Loucy (cell line): ENCODE measurements around the gene FGD6.

Experiments
- H2AFZ ChIP-seq: fragments of 200-600 bp; sonication (generic); 2 replicates; pipeline ENCODE4 v1.6.0; 2016; ENCODE audit warnings: antibody characterized with exemption, mild to moderate bottlenecking, low read length, moderate library complexity
- H3F3A ChIP-seq: fragments of 200-600 bp; 2 replicates; pipeline ENCODE4 v1.6.0; 2016; ENCODE audit warnings: antibody characterized with exemption, low read depth, mild to moderate bottlenecking
- H3K27me3 ChIP-seq: fragments of 200-600 bp; sonication (generic); 2 replicates; pipeline ENCODE4 v1.6.1; 2014; ENCODE audit warnings: low read length, mild to moderate bottlenecking; ENCODE audit not compliant: insufficient read depth, poor library complexity, severe bottlenecking
- H3K36me3 ChIP-seq: fragments of 200-600 bp; sonication (generic); 2 replicates; pipeline ENCODE4 v1.6.1; 2016; ENCODE audit warnings: low read length; ENCODE audit not compliant: insufficient read depth
- H3K4me1 ChIP-seq: fragments of 200-600 bp; sonication (generic); 2 replicates; pipeline ENCODE4 v1.5.1; 2014; ENCODE audit warnings: low read length, mild to moderate bottlenecking; ENCODE audit not compliant: insufficient read depth, poor library complexity, severe bottlenecking
- H3K4me2 ChIP-seq: fragments of 200-600 bp; sonication (generic); 2 replicates; pipeline ENCODE4 v1.6.0; 2014; ENCODE audit warnings: antibody characterized with exemption, low read length, low read depth, mild to moderate bottlenecking; ENCODE audit not compliant: poor library complexity, severe bottlenecking
- H3K4me3 ChIP-seq: fragments of 200-600 bp; sonication (generic); 2 replicates; pipeline ENCODE4 v1.5.1; 2014; ENCODE audit warnings: low read length, mild to moderate bottlenecking, mixed read lengths; ENCODE audit not compliant: poor library complexity, severe bottlenecking
- H3K79me2 ChIP-seq: fragments of 200-600 bp; sonication (generic); 2 replicates; pipeline ENCODE4 v1.6.1; 2014; ENCODE audit warnings: low read length; ENCODE audit not compliant: insufficient read depth
- H3K9ac ChIP-seq: fragments of 200-600 bp; sonication (generic); 2 replicates; pipeline ENCODE4 v1.6.0; 2014; ENCODE audit warnings: mild to moderate bottlenecking, low read depth, low read length, moderate library complexity; ENCODE audit not compliant: poor library complexity, severe bottlenecking
- H3K9me2 ChIP-seq: fragments of 200-600 bp; sonication (generic); replicated peaks from 2 replicates; pipeline ENCODE4 v1.6.1; 2016; ENCODE audit warnings: low read depth, low read length, mixed read lengths
- H3K9me3 ChIP-seq: fragments of 200-600 bp; sonication (generic); 2 replicates; pipeline ENCODE4 v1.6.1; 2014; ENCODE audit warnings: mild to moderate bottlenecking, antibody characterized with exemption, low read length, low read depth; ENCODE audit not compliant: insufficient read depth
- H4K20me1 ChIP-seq: fragments of 200-600 bp; sonication (generic); 2 replicates; pipeline ENCODE4 v1.6.0; 2014; ENCODE audit warnings: antibody characterized with exemption, low read length, mild to moderate bottlenecking; ENCODE audit not compliant: insufficient read depth, poor library complexity, severe bottlenecking
- CTCF ChIP-seq: fragments of 200-600 bp; sonication (generic); conservative IDR thresholded peaks from 2 replicates; pipeline ENCODE4 v1.5.1; 2014; ENCODE audit warnings: mild to moderate bottlenecking, antibody characterized with exemption, low read length
- EZH2phosphoT487 ChIP-seq: fragments of 200-600 bp; IDR thresholded peaks from 2 replicates; pipeline ENCODE4 v1.6.1; 2018; ENCODE audit warnings: antibody characterized with exemption, mild to moderate bottlenecking, moderate library complexity, borderline replicate concordance

The FGD6 gene

DNA sequence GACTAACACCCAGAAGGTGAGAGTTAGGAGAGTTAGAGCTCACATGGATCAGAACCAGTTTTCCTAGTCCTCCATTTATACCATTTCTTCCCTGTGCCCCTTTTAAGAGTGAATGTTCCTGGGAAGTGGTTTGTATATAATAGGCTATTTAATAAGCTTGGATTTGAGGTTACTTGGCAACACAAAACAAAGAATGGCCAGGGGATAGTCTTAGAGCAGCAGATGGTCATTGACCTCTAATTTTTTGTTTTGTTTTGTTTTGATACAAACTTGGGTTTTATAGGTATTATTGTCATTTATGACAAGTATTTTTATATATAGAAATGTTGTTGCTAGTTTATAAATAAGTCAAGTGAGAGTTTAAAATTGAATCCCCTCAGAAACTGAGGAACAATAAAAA is 36.1 kb upstream of the FGD6 start:
- H3K36me3 ChIP-seq: peaks cover 67% of the 10 kb centered on the region
- peaks cover 21% of the 10 kb centered on the region for H4K20me1 ChIP-seq
- H3K9me2 ChIP-seq: no peaks in the 10 kb centered on the region
- H3K9me3 ChIP-seq: no peaks in the 10 kb centered on the region
- no peaks in the 10 kb centered on the region for H3F3A ChIP-seq
- peaks cover 38% of the 10 kb centered on the region for H3K79me2 ChIP-seq
- TF ChIP-seq CTCF (no peak), EZH2phosphoT487 (no peak)
- no peak overlapping the region for H3K4me3 ChIP-seq
- no peaks in the 10 kb centered on the region for H3K27me3 ChIP-seq
- no peak overlapping the region for H3K9ac ChIP-seq
- no peaks in the 10 kb centered on the region for H3K4me1 ChIP-seq
- H3K4me2 ChIP-seq: no peak overlapping the region
- H2AFZ ChIP-seq: no peak overlapping the region

DNA sequence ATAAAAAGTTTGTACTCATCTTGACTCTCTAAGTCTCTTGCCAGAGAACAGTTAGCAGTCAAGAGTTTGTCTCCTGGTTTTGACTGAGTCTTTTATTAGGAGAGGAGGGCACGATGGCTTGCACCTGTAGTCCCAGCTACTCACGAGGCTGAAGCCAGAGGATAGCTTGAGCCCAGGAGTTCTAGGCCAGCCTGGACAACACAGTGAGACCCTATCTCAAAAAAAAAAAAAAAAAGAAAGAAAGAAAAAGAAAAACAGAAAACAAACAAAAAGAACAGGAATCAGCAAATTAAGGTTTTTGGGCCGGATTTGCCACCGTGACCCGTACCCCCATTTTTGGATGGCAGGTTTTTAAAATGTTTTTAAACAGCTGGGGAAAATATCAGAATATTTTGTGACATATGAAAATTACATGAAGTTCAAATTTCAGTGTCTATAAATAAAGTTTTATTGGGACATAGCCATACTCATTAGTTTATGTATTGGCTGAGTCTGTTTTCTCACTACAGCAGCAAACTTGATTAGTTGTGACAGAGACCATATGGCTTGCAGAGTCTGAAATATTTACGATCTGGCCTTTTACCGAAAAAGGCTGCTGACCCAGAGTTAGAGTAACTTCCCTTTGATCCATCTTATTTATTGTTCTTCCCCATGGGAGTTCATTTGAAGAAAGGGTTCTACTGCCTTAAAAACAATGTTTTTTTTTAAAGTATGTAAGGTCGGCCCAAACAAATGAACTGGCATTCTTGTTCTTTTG is 31.5 kb upstream of the FGD6 start:
- H2AFZ ChIP-seq: no peak overlapping the region
- H4K20me1 ChIP-seq: peaks cover 58% of the 10 kb centered on the region
- H3K36me3 ChIP-seq: peaks cover 28% of the 10 kb centered on the region; the same call in 1 of the 2 replicates
- H3K79me2 ChIP-seq: peaks cover 74% of the 10 kb centered on the region
- H3K4me1 ChIP-seq: peaks cover 12% of the 10 kb centered on the region
- H3K4me2 ChIP-seq: no peak overlapping the region
- no peaks in the 10 kb centered on the region; the same call in 1 of the 2 replicates for H3F3A ChIP-seq
- H3K27me3 ChIP-seq: no peaks in the 10 kb centered on the region
- TF ChIP-seq CTCF: no peak
- TF ChIP-seq EZH2phosphoT487: no peak
- no peak overlapping the region for H3K4me3 ChIP-seq
- H3K9ac ChIP-seq: no peak overlapping the region
- H3K9me2 ChIP-seq: no peaks in the 10 kb centered on the region
- H3K9me3 ChIP-seq: no peaks in the 10 kb centered on the region

DNA sequence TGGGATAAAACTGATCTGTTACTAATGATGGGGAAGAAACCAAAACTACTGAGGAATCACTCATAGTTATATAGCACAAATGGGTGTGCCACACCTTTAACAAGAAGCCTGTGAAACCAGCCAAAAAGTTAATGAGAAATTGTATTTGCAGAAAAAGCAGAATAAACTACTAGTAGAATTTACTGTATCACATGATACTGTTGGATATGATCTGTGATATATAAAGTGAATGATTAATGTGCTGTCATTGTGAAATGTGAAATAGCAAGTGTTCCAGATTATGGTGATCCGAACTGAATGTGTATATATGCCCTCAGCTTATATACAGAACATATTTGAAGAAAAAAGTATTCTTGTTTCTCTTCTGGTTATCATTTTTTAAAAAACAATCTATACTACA is 30.8 kb upstream of the FGD6 start:
- no peaks in the 10 kb centered on the region for H3K9me3 ChIP-seq
- H3K79me2 ChIP-seq: peaks cover 81% of the 10 kb centered on the region

More for the DNA sequence above, 30.8 kb upstream of the FGD6 start:
- Histone ChIP-seq H3K27me3 (no peaks in the 10 kb centered on the region), H3K4me3 (no peak overlapping the region), H2AFZ (no peak overlapping the region), H3K36me3 (peaks cover 27% of the 10 kb centered on the region; the same call in 1 of the 2 replicates), H3K4me1 (peaks cover 12% of the 10 kb centered on the region), H3K4me2 (no peak overlapping the region), H3F3A (no peaks in the 10 kb centered on the region; the same call in 1 of the 2 replicates), H3K9ac (no peak overlapping the region), H4K20me1 (peaks cover 56% of the 10 kb centered on the region), H3K9me2 (no peaks in the 10 kb centered on the region)
- no peak for TF ChIP-seq CTCF
- TF ChIP-seq EZH2phosphoT487: no peak
